ENCODE results near the gene NACA.

Gene NACA

GRCh38 chr12:56670836-56671235 lies 54.3 kb downstream of the NACA start:
- DNase-seq, result no peak
- H3K4me1 ChIP-seq (ENCODE audit: low read length), result no peaks in the 10 kb centered on the region
- H3F3A ChIP-seq (ENCODE audit: insufficient read depth, low read length), result peaks cover 26% of the 10 kb centered on the region
- no peak overlapping the region for H3K27ac ChIP-seq (ENCODE audit: low read length)
- H4K20me1 ChIP-seq (ENCODE audit: insufficient read depth, low read length), result peaks cover 36% of the 10 kb centered on the region
- no peak overlapping the region for H3K4me3 ChIP-seq (ENCODE audit: low read length)
- no peaks in the 10 kb centered on the region for H3K9me2 ChIP-seq (replicated peaks; ENCODE audit: insufficient read depth, low read length)
- no peak for TF ChIP-seq EZH2 (optimal IDR thresholded peaks at IDR 0.05; ENCODE audit: low read depth, low read length)
- H2AFZ ChIP-seq (ENCODE audit: low read length), result no peak overlapping the region
- no peaks in the 10 kb centered on the region for H3K9me3 ChIP-seq (replicated peaks; ENCODE audit: insufficient read depth, low read length)
- H3K9ac ChIP-seq (ENCODE audit: low read length), result no peak overlapping the region
- peaks cover 99% of the 10 kb centered on the region for H3K79me2 ChIP-seq (ENCODE audit: low read length)
- H3K4me2 ChIP-seq (ENCODE audit: low read depth, low read length), result no peak overlapping the region
- H3K36me3 ChIP-seq (replicated peaks; ENCODE audit: insufficient read depth, low read length), result peaks cover 39% of the 10 kb centered on the region
- H3K27me3 ChIP-seq (replicated peaks; ENCODE audit: insufficient read depth, low read length), result no peaks in the 10 kb centered on the region

GRCh38 chr12:56668197-56668457 lies 57.0 kb downstream of the NACA start:
- no peak for TF ChIP-seq CTCF (IDR thresholded peaks at IDR 0.05; ENCODE audit: low read length)
- TF ChIP-seq EZH2phosphoT487 (IDR thresholded peaks at IDR 0.05; ENCODE audit: low read length), result no peak
- no peak for TF ChIP-seq EZH2 (optimal IDR thresholded peaks at IDR 0.05; ENCODE audit: low read depth, low read length)
- Histone ChIP-seq H3K36me3 (replicated peaks; ENCODE audit: insufficient read depth, low read length) (peaks cover 52% of the 10 kb centered on the region), H3K79me2 (ENCODE audit: low read length) (peaks cover 86% of the 10 kb centered on the region), H3K4me3 (ENCODE audit: low read length) (no peak overlapping the region), H3K9me2 (replicated peaks; ENCODE audit: insufficient read depth, low read length) (no peaks in the 10 kb centered on the region), H3K27ac (ENCODE audit: low read length) (no peak overlapping the region), H3K9me3 (replicated peaks; ENCODE audit: insufficient read depth, low read length) (no peaks in the 10 kb centered on the region), H4K20me1 (ENCODE audit: insufficient read depth, low read length) (peaks cover 18% of the 10 kb centered on the region), H3K9ac (ENCODE audit: low read length) (no peak overlapping the region), H2AFZ (ENCODE audit: low read length) (no peak overlapping the region), H3K27me3 (replicated peaks; ENCODE audit: insufficient read depth, low read length) (no peaks in the 10 kb centered on the region), H3K4me1 (ENCODE audit: low read length) (no peaks in the 10 kb centered on the region), H3F3A (ENCODE audit: insufficient read depth, low read length) (peaks cover 33% of the 10 kb centered on the region), H3K4me2 (ENCODE audit: low read depth, low read length) (no peak overlapping the region)
- no peak for DNase-seq

Data from MM.1S (cell line).